HepG2 (cell line): ENCODE results near the gene ZNF597. TPM values are rescaled to one million over a fixed set of nuclear protein-coding genes. Genes with fewer than 3 reads are reported as not detected.

Experiments
- AGO2 ChIP-seq: fragments of 200-400 bp; formaldehyde crosslinking; optimal IDR thresholded peaks from 2 replicates; pipeline ENCODE3; 2017; ENCODE audit warnings: mild to moderate bottlenecking, low read depth, low read length, moderate library complexity
- ESRRA ChIP-seq: sonication (generic); formaldehyde crosslinking; IDR thresholded peaks from 2 replicates; pipeline ENCODE4 v1.5.1; 2020; ENCODE audit warnings: mild to moderate bottlenecking, low read depth, missing genetic modification reagents
- FOXA1 ChIP-seq, 2 experiments: fragments of 450-650 bp in 1 of 2; sonication (generic) in 1 of 2; formaldehyde crosslinking in 1 of 2; IDR thresholded peaks; 2 replicates each; pipeline versions ENCODE4 v1.4.0 to v1.6.1; 2016 to 2020; ENCODE audit warnings: missing genetic modification reagents in 1 of 2
- FOXA3 ChIP-seq: IDR thresholded peaks from 2 replicates; pipeline ENCODE4 v1.6.1; 2016; ENCODE audit warnings: missing genetic modification reagents, missing compliant biosample characterization
- KDM2A ChIP-seq: sonication (generic); formaldehyde crosslinking; IDR thresholded peaks from 2 replicates; pipeline ENCODE4 v1.4.0; 2020; ENCODE audit warnings: low read depth, missing genetic modification reagents, borderline replicate concordance
- MXI1 ChIP-seq: IDR thresholded peaks from 3 replicates; pipeline ENCODE4 v1.6.1; 2012; ENCODE audit warnings: low read depth, low read length, inconsistent platforms, borderline replicate concordance
- REPIN1 ChIP-seq: sonication (generic); formaldehyde crosslinking; IDR thresholded peaks from 2 replicates; pipeline ENCODE4 v1.8.0; 2022; ENCODE audit warnings: missing genetic modification reagents, low read depth, mild to moderate bottlenecking, borderline replicate concordance
- SALL1 ChIP-seq: sonication (generic); formaldehyde crosslinking; IDR thresholded peaks from 2 replicates; pipeline ENCODE4 v1.8.0; 2022; ENCODE audit warnings: mild to moderate bottlenecking, missing genetic modification reagents
- XRCC5 ChIP-seq: fragments of 200-400 bp; formaldehyde crosslinking; optimal IDR thresholded peaks from 2 replicates; pipeline ENCODE3; 2017; ENCODE audit warnings: mild to moderate bottlenecking, low read length
- ZNF350 ChIP-seq: sonication (generic); formaldehyde crosslinking; IDR thresholded peaks from 2 replicates; pipeline ENCODE4 v1.4.0; 2020; ENCODE audit warnings: mild to moderate bottlenecking, low read depth, missing genetic modification reagents, borderline replicate concordance
- polyA plus RNA-seq, 8 experiments: library from polyadenylated mRNA; depleted of rRNA in 3 of 8; stranded (reverse) in 7 of 8; unstranded in 1 of 8; fragments of >200 nt; fragmentation: Illumina TruSeq in 4 of 8; extraction: Trizol in 4 of 8; gene quantifications; 2 replicates each; pipeline versions ENCODE4 v1.2.1 to v1.2.3, GENCODE V29; 2011 to 2016; ENCODE audit warnings: low read depth in 4 of 8, missing spikeins in 1 of 8, mixed read lengths in 1 of 8; ENCODE audit not compliant: insufficient read depth in 1 of 8
- total RNA-seq, 5 experiments: library from RNA; depleted of rRNA; stranded (reverse); fragments of >200 nt; fragmentation: Illumina TruSeq; extraction: Trizol; gene quantifications; 2 replicates each; pipeline ENCODE4 v1.2.3, GENCODE V29; 2016; ENCODE audit warnings: low read depth in 1 of 5
- TF ChIP-seq, protein P1 (sequence below): sonication (generic); formaldehyde crosslinking; IDR thresholded peaks from 2 replicates; pipeline ENCODE4 v1.5.1; 2020; ENCODE audit warnings: missing genetic modification reagents, mild to moderate bottlenecking, borderline replicate concordance
- TF ChIP-seq, protein P2 (sequence below): sonication (generic); formaldehyde crosslinking; IDR thresholded peaks from 2 replicates; pipeline ENCODE4; 2020; ENCODE audit warnings: missing genetic modification reagents, mild to moderate bottlenecking, borderline replicate concordance
- TF ChIP-seq, protein P3 (sequence below): sonication (generic); formaldehyde crosslinking; IDR thresholded peaks from 2 replicates; pipeline ENCODE4 v1.5.0; 2020; ENCODE audit warnings: mild to moderate bottlenecking, missing genetic modification reagents, moderate library complexity

Gene ZNF597
- total and polyA plus RNA-seq, 2 of the 13 experiments (the other 11 are each of a cell fraction or from before 2014, with no cell fraction given), result 1.3 to 2.4 TPM

DNA sequence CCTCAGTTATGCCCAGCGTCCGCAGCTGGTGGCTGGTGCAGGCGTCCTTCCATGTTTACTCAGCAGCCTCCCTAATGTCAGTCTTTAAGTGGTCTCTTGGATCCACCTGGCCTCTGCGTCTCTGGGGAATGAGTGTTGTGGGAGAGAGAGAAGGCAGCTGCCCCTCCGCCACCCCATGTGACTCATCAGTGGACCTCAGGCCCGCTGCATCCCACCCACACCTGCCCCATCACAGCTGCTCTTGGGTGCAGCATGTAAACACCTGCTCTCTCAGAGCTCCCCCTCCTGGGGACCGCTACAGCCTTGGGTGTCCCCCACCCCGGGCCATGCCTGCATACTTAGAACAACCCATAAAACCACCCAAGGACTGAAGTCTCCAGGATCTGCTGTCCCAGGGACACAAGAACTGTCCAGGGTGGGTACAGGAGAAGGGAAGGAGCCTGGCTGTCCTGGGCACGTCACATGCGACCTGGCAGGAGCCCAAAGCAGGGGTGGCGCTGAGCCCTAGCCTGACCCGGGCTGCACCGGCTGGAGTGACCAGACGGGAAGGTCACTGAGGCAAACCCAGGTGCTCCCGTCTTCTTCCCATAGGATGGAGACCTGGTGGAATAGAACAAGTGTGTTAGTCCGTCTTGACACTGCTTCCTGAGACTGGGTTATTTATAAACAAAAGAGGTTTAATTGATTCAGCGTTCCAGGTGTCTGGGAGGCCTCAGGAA is 47.8 kb upstream of the ZNF597 start (continued):
- 0 out of 2 replicates have a peak, but pooled peaks have one; percentile 16 for TF ChIP-seq SALL1 (CRISPR knock-in tag)
- TF ChIP-seq XRCC5, result peak; percentile 62
- TF ChIP-seq FOXA3, result 0 out of 2 replicates have a peak, but pooled peaks have one; percentile 26
- TF ChIP-seq AGO2, result peak; percentile 48
- no peak for TF ChIP-seq FOXA1 (IDR thresholded peaks at IDR 0.05)
- TF ChIP-seq FOXA1 (CRISPR knock-in tag; IDR thresholded peaks at IDR 0.05), result peak; percentile 28; the same call in 1 of the 2 replicates
- no peak for TF ChIP-seq ESRRA
- TF ChIP-seq, protein P1, sequence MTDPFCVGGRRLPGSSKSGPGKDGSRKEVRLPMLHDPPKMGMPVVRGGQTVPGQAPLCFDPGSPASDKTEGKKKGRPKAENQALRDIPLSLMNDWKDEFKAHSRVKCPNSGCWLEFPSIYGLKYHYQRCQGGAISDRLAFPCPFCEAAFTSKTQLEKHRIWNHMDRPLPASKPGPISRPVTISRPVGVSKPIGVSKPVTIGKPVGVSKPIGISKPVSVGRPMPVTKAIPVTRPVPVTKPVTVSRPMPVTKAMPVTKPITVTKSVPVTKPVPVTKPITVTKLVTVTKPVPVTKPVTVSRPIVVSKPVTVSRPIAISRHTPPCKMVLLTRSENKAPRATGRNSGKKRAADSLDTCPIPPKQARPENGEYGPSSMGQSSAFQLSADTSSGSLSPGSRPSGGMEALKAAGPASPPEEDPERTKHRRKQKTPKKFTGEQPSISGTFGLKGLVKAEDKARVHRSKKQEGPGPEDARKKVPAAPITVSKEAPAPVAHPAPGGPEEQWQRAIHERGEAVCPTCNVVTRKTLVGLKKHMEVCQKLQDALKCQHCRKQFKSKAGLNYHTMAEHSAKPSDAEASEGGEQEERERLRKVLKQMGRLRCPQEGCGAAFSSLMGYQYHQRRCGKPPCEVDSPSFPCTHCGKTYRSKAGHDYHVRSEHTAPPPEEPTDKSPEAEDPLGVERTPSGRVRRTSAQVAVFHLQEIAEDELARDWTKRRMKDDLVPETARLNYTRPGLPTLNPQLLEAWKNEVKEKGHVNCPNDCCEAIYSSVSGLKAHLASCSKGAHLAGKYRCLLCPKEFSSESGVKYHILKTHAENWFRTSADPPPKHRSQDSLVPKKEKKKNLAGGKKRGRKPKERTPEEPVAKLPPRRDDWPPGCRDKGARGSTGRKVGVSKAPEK (CRISPR knock-in tag), result no peak
- 0 out of 2 replicates have a peak, but pooled peaks have one; percentile 19 for TF ChIP-seq REPIN1 (CRISPR knock-in tag)
- peak; percentile 67; the same call in 1 of the 2 replicates for TF ChIP-seq KDM2A (CRISPR knock-in tag)
- TF ChIP-seq ZNF350 (CRISPR knock-in tag), result peak; percentile 32; the same call in 1 of the 2 replicates
- TF ChIP-seq, protein P2, sequence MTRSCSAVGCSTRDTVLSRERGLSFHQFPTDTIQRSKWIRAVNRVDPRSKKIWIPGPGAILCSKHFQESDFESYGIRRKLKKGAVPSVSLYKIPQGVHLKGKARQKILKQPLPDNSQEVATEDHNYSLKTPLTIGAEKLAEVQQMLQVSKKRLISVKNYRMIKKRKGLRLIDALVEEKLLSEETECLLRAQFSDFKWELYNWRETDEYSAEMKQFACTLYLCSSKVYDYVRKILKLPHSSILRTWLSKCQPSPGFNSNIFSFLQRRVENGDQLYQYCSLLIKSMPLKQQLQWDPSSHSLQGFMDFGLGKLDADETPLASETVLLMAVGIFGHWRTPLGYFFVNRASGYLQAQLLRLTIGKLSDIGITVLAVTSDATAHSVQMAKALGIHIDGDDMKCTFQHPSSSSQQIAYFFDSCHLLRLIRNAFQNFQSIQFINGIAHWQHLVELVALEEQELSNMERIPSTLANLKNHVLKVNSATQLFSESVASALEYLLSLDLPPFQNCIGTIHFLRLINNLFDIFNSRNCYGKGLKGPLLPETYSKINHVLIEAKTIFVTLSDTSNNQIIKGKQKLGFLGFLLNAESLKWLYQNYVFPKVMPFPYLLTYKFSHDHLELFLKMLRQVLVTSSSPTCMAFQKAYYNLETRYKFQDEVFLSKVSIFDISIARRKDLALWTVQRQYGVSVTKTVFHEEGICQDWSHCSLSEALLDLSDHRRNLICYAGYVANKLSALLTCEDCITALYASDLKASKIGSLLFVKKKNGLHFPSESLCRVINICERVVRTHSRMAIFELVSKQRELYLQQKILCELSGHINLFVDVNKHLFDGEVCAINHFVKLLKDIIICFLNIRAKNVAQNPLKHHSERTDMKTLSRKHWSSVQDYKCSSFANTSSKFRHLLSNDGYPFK (CRISPR knock-in tag), result peak; percentile 44; the same call in 1 of the 2 replicates
- TF ChIP-seq, protein P3, sequence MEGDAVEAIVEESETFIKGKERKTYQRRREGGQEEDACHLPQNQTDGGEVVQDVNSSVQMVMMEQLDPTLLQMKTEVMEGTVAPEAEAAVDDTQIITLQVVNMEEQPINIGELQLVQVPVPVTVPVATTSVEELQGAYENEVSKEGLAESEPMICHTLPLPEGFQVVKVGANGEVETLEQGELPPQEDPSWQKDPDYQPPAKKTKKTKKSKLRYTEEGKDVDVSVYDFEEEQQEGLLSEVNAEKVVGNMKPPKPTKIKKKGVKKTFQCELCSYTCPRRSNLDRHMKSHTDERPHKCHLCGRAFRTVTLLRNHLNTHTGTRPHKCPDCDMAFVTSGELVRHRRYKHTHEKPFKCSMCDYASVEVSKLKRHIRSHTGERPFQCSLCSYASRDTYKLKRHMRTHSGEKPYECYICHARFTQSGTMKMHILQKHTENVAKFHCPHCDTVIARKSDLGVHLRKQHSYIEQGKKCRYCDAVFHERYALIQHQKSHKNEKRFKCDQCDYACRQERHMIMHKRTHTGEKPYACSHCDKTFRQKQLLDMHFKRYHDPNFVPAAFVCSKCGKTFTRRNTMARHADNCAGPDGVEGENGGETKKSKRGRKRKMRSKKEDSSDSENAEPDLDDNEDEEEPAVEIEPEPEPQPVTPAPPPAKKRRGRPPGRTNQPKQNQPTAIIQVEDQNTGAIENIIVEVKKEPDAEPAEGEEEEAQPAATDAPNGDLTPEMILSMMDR (CRISPR knock-in tag), result peak; percentile 82
- TF ChIP-seq MXI1, result no peak
